ENCODE data around the gene TOP2B.

Gene TOP2B

GRCh38 chr3:25618028-25618427, 46.7 kb downstream of the TOP2B start:
- peaks cover 6% of the 10 kb centered on the region for H3K36me3 Mint-ChIP-seq
- no peaks in the 10 kb centered on the region for H3K9me3 Mint-ChIP-seq (ENCODE audit: low read depth)
- H3K27me3 Mint-ChIP-seq = no peaks in the 10 kb centered on the region
- H3K27ac Mint-ChIP-seq = peak overlapping the region; percentile 34
- H3K4me3 Mint-ChIP-seq = no peak overlapping the region
- H3K4me1 Mint-ChIP-seq (ENCODE audit: low read depth) = peaks cover 1% of the 10 kb centered on the region

- peak overlapping the region; percentile 36 for H3K27ac Mint-ChIP-seq
- no peaks in the 10 kb centered on the region for H3K9me3 Mint-ChIP-seq (ENCODE audit: low read depth)
- H3K27me3 Mint-ChIP-seq = no peaks in the 10 kb centered on the region
- peaks cover 6% of the 10 kb centered on the region for H3K36me3 Mint-ChIP-seq
- H3K4me1 Mint-ChIP-seq (ENCODE audit: low read depth) = peaks cover 4% of the 10 kb centered on the region
- no peak overlapping the region for H3K4me3 Mint-ChIP-seq
Measured at GRCh38 chr3:25611193-25611592, 53.5 kb downstream of the TOP2B start.

GRCh38 chr3:25610779-25611178, 53.9 kb downstream of the TOP2B start:
- peaks cover 4% of the 10 kb centered on the region for H3K4me1 Mint-ChIP-seq (ENCODE audit: low read depth)
- H3K27me3 Mint-ChIP-seq = no peaks in the 10 kb centered on the region
- no peaks in the 10 kb centered on the region for H3K9me3 Mint-ChIP-seq (ENCODE audit: low read depth)
- no peak overlapping the region for H3K4me3 Mint-ChIP-seq
- H3K36me3 Mint-ChIP-seq = peaks cover 6% of the 10 kb centered on the region
- H3K27ac Mint-ChIP-seq = peak overlapping the region; percentile 36

DNA sequence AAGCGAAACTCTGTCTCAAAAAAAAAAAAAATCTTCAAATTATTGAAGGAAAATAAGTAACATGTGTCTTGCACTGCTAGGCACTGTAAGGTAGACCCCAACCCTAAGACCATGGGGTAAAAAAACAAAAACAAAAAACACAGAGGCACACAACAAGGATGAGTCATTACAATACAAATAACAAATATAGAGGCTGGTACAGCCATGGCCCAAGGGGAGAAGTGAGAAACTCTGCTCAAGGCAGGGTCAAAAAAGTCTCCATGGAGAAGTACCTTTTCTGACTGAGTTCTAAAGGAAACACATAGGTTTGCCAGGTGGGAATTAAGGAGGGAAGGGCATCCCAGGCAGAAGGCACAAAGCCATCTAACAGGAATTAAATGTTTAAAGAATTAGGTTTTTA, 54.5 kb downstream of the TOP2B start:
- H3K36me3 Mint-ChIP-seq = peaks cover 6% of the 10 kb centered on the region
- no peak overlapping the region for H3K4me3 Mint-ChIP-seq
- H3K4me1 Mint-ChIP-seq (ENCODE audit: low read depth) = peaks cover 5% of the 10 kb centered on the region
- H3K27ac Mint-ChIP-seq = peak overlapping the region; percentile 18
- no peaks in the 10 kb centered on the region for H3K27me3 Mint-ChIP-seq
- H3K9me3 Mint-ChIP-seq (ENCODE audit: low read depth) = no peaks in the 10 kb centered on the region

DNA sequence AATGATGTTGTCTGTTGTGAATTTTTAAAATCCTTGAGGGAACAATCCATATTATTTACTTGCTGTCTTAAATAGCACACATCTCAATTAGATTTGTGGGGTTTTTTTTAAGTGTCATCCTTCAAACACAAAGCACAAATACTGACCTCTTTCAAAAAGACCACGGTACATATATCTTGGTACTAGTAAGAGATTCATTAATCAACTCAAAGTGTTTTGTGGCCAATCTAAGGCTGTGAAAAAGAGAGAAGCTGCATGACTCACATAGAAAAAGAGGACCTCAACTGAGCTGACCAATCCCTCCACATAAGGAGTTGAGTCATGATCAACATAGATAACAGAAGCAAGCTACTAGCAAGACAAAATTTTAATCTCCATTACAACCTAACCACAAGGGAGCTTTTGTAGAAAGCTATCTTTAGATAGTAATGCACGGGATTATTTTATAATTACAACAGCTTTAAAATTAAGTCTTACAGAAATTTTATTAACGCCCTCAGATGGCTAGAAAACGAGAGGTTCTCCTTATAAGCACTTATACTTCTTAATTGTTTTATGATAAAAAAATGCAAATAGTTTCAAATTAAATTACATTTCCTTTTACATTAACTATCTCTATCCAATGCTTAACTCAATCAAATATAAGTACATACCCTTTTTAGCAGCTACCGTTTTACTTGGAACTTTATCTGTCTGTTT, 60.5 kb downstream of the TOP2B start:
- Mint-ChIP-seq H3K4me1 (ENCODE audit: low read depth) (peaks cover 9% of the 10 kb centered on the region), H3K27me3 (no peaks in the 10 kb centered on the region), H3K9me3 (ENCODE audit: low read depth) (no peaks in the 10 kb centered on the region), H3K36me3 (peaks cover 3% of the 10 kb centered on the region), H3K27ac (peak overlapping the region; percentile 64), H3K4me3 (no peak overlapping the region)

DNA sequence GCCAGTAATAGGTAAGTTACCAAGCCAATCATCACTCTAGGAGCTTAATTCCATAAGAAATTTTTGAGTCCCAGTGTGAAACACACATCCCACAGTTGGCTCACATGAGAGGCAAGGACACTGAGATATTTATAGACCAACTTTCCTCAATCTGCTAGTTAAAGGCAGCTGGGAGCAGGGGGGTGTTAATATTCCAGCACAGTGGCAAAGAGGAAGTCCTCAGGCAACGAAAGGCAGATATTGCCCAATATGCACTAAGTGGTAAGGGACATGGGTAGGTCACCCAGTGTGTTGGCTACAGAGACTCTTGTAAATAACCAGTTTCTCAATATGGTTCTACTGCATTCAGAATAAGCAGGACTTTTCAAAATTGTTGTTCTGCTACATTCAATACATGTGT, 61.0 kb downstream of the TOP2B start:
- no peak overlapping the region for H3K4me3 Mint-ChIP-seq
- peaks cover 9% of the 10 kb centered on the region for H3K4me1 Mint-ChIP-seq (ENCODE audit: low read depth)
- H3K27ac Mint-ChIP-seq = peak overlapping the region; percentile 64
- no peaks in the 10 kb centered on the region for H3K27me3 Mint-ChIP-seq
- H3K9me3 Mint-ChIP-seq (ENCODE audit: low read depth) = no peaks in the 10 kb centered on the region
- H3K36me3 Mint-ChIP-seq = peaks cover 3% of the 10 kb centered on the region

GRCh38 chr3:25597535-25598101, 67.1 kb downstream of the TOP2B start:
- Mint-ChIP-seq H3K4me1 (ENCODE audit: low read depth) (peaks cover 2% of the 10 kb centered on the region), H3K4me3 (no peak overlapping the region), H3K27me3 (no peaks in the 10 kb centered on the region), H3K27ac (peak overlapping the region; percentile 6), H3K9me3 (ENCODE audit: low read depth) (no peaks in the 10 kb centered on the region), H3K36me3 (peaks cover 5% of the 10 kb centered on the region)

- H3K4me1 Mint-ChIP-seq (ENCODE audit: low read depth) = peaks cover 3% of the 10 kb centered on the region
- H3K36me3 Mint-ChIP-seq = peaks cover 5% of the 10 kb centered on the region
- peak overlapping the region; percentile 1 for H3K27ac Mint-ChIP-seq
- H3K4me3 Mint-ChIP-seq = no peak overlapping the region
- no peaks in the 10 kb centered on the region for H3K9me3 Mint-ChIP-seq (ENCODE audit: low read depth)
- no peaks in the 10 kb centered on the region for H3K27me3 Mint-ChIP-seq
Measured at GRCh38 chr3:25594007-25594502, 70.7 kb downstream of the TOP2B start.

DNA sequence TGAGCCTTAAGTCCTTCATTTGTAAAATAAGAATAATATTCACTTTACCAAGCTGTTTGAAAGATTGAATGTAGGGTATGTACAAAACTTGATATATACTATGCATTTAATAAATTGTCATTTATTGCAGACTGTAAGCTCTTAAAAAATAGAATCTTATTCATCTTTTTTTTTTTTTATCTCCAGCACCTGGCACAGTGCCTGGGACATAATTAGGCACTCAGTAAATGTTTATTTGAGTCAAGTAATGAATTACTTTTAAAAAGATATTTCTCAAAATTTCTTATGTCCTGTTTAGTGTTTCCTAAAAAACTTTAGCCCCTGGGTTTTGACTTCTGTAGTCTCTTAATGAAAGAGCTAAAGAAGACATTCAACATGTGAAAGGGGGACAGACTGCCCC, 71.7 kb downstream of the TOP2B start:
- H3K4me1 Mint-ChIP-seq (ENCODE audit: low read depth) = peaks cover 3% of the 10 kb centered on the region
- no peaks in the 10 kb centered on the region for H3K9me3 Mint-ChIP-seq (ENCODE audit: low read depth)
- peaks cover 2% of the 10 kb centered on the region for H3K36me3 Mint-ChIP-seq

GRCh38 chr3:25592510-25592968, 72.2 kb downstream of the TOP2B start:
- Mint-ChIP-seq H3K36me3 (peaks cover 2% of the 10 kb centered on the region), H3K4me1 (ENCODE audit: low read depth) (peaks cover 3% of the 10 kb centered on the region), H3K27me3 (no peaks in the 10 kb centered on the region), H3K27ac (peak overlapping the region; percentile 58), H3K4me3 (no peak overlapping the region), H3K9me3 (ENCODE audit: low read depth) (no peaks in the 10 kb centered on the region)

More for the DNA sequence above, 71.7 kb downstream of the TOP2B start:
- H3K27me3 Mint-ChIP-seq = no peaks in the 10 kb centered on the region
- H3K4me3 Mint-ChIP-seq = no peak overlapping the region
- H3K27ac Mint-ChIP-seq = peak overlapping the region; percentile 52

DNA sequence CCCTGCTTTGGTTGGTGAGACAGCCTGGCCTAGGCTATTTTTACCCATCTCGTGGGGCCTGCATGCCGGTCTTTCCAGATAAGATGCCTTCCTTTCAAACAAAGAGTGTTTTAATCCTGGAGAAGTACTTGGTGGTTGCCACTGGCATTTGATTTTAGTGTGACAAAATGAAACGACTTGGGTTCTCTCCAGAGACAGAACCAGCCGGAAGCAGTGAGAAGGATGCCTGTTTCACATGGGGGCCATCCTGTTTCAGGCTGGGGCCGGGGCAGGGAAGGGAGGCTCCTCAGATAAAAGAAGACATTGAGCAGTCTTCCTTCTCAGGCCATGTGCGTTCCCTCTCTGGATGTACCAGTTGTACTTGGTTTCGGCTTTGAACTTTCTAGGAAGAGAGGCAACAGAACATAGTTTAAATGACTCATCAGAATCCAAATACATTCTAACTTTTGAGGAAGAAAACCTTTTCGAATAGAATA, 74.9 kb downstream of the TOP2B start:
- H3K36me3 Mint-ChIP-seq = no peaks in the 10 kb centered on the region
- H3K4me3 Mint-ChIP-seq = no peak overlapping the region
- H3K27me3 Mint-ChIP-seq = no peaks in the 10 kb centered on the region
- no peak overlapping the region for H3K27ac Mint-ChIP-seq
- H3K4me1 Mint-ChIP-seq (ENCODE audit: low read depth) = peaks cover 3% of the 10 kb centered on the region
- H3K9me3 Mint-ChIP-seq (ENCODE audit: low read depth) = no peaks in the 10 kb centered on the region

GRCh38 chr3:25589104-25589782, 75.5 kb downstream of the TOP2B start:
- Mint-ChIP-seq H3K4me1 (ENCODE audit: low read depth) (peaks cover 3% of the 10 kb centered on the region), H3K9me3 (ENCODE audit: low read depth) (no peaks in the 10 kb centered on the region), H3K27me3 (no peaks in the 10 kb centered on the region), H3K4me3 (no peak overlapping the region), H3K27ac (no peak overlapping the region), H3K36me3 (no peaks in the 10 kb centered on the region)

DNA sequence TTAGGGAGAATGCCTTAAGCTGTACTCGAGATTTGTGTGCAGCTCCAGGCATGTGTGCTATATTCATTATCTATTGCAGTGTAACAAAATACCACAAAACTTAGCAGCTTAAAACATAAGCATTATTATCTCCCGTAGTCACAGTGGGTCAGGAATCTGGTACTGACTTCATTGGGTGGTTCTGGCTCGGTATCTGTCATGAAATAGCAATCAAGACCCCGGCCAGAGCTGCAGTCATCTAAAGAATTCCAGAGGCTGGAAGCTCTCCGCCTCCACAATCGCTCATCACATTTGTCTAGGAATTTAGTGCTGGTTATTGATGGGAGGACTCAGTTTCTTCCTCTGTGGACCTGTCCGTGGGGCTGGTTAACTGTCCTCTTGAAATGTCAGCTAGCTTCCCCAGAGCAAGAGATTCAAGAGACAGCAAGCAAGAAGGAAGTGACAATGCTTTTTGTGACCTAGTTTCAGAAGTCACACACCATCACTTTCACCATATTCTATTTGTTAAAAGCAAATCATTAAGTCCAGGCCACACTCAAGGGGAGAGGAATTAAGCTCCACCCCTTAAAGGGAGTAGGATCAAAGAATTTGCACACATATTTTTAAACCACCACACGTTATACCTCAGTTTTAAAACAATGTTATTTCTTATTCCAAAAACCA, 76.1 kb downstream of the TOP2B start:
- no peaks in the 10 kb centered on the region for H3K27me3 Mint-ChIP-seq
- H3K4me1 Mint-ChIP-seq (ENCODE audit: low read depth) = peaks cover 3% of the 10 kb centered on the region
- no peak overlapping the region for H3K4me3 Mint-ChIP-seq
- H3K9me3 Mint-ChIP-seq (ENCODE audit: low read depth) = no peaks in the 10 kb centered on the region
- H3K36me3 Mint-ChIP-seq = no peaks in the 10 kb centered on the region
- H3K27ac Mint-ChIP-seq = no peak overlapping the region

GRCh38 chr3:25587975-25588374, 76.7 kb downstream of the TOP2B start:
- Mint-ChIP-seq H3K27me3 (no peaks in the 10 kb centered on the region), H3K27ac (no peak overlapping the region), H3K4me3 (no peak overlapping the region), H3K36me3 (no peaks in the 10 kb centered on the region), H3K4me1 (ENCODE audit: low read depth) (peaks cover 3% of the 10 kb centered on the region), H3K9me3 (ENCODE audit: low read depth) (no peaks in the 10 kb centered on the region)

DNA sequence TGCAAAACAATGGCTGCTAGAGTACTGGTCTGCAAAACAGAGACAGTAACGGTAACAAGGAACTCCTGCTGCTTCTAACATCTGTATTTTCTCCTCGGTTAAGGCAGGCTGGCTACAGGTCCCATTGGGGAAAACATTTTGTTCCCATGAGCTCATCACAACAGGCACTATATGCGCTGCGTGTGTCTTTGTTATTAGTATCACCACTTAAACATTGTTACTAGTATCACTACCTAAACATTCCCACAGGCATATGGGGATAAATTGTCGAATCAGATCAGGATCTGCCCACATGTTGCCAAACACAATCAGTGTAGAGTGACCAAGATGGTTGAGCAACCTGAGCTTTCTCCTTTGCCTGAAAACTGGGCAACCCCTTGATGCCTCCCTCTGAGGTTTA, 77.2 kb downstream of the TOP2B start:
- Mint-ChIP-seq H3K27ac (no peak overlapping the region), H3K4me1 (ENCODE audit: low read depth) (no peaks in the 10 kb centered on the region), H3K9me3 (ENCODE audit: low read depth) (no peaks in the 10 kb centered on the region), H3K4me3 (no peak overlapping the region), H3K27me3 (no peaks in the 10 kb centered on the region), H3K36me3 (no peaks in the 10 kb centered on the region)

Measured in activated naive CD8-positive, alpha-beta T cell (primary cell).